GM21529 (cell line): ENCODE data around the gene CYBRD1.

Experiments
- ATAC-seq: cut with Tn5 transposase; IDR thresholded peaks from one replicate; pipeline ENCODE4 v1.9.1; 2021; ENCODE audit not compliant: unreplicated experiment

The CYBRD1 gene

GRCh38 chr2:171595456-171595855 lies 73.2 kb downstream of the CYBRD1 start:
- ATAC-seq, result no peak

- no peak for ATAC-seq
Observed at GRCh38 chr2:171595896-171596295, 73.6 kb downstream of the CYBRD1 start.

DNA sequence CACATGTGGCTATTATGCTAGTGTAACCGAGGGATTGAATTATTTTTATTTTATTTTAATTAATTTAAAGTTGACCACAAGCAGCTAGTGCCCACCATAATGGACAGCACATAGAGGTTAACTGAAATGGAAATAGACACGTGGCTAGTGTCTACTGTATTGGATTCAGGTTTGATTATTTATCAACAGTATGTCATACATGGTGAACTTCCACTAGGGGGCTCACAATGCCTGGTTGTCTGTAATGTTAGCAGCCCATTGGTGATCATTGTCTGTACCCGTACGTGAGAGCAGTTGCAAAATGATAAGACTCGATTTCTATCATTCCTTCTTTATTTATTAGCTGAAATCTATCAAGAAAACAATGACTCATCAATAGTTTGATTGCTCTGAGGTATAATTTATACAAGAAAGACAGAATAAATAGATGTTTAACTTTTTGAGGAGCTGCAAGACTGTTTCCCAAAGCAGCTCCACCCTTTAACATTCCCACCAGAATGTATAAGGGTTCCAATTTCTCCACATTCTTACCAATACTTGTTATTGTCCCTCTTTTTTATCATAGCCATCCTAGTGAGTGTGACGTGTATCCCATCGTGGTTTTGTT lies 76.5 kb downstream of the CYBRD1 start:
- ATAC-seq, result peak; percentile 94

- no peak for ATAC-seq
Observed at GRCh38 chr2:171600126-171600525, 77.9 kb downstream of the CYBRD1 start.

GRCh38 chr2:171602352-171602751 lies 80.1 kb downstream of the CYBRD1 start:
- no peak for ATAC-seq
